Islet of Langerhans (tissue), 1 donor: ENCODE results near the gene VPS37C.
"Not testable (repeated sequence)": the region's sequence is repeated elsewhere in the genome, so short reads cannot be mapped to it uniquely, and the experiment has no call there.

Source experiments
- FAIRE-seq: peaks from one replicate; lab custom pipeline; 2011; peaks lifted over from hg19 to GRCh38; lab: Jason Lieb, UNC

Gene VPS37C

GRCh38 chr11:61161190-61162091 lies at the start of gene VPS37C:
Gene VPS37C (minus strand): TSS chr11:61161426. CDS start chr11:61138829, 22,597 bp downstream.
- no peak for FAIRE-seq

GRCh38 chr11:61210629-61211028 lies 49.4 kb upstream of the VPS37C start:
- not testable (repeated sequence) for FAIRE-seq

GRCh38 chr11:61207636-61208310 lies 46.5 kb upstream of the VPS37C start:
- FAIRE-seq = not testable (repeated sequence)

DNA sequence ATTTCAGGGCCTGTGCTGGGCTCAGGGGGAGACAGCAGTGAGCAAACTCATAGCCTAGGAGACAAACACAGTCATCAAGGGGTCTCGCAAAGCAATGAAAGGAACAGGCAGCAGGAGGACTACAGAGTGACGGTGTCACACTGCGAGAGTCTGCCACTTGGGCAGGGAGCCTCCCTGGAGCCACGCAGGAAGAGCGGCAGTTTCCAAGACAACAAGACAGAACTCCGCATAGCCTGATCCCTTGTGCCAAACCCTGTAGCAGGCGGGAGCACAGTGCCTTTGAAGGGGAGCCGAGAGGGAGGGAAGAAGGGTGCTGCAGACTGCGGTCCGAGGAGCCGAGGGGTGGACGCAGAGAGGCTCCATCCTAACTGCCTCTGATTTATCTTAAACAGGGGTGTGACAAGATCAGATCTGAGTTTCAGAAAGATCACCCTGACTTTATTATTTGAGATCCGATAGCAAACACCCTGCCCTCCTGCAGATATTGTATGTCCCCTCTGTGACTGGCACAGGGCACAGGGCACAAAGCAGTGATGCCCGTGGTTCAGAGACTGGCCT lies 43.4 kb upstream of the VPS37C start:
- not testable (repeated sequence) for FAIRE-seq

- not testable (repeated sequence) for FAIRE-seq
Measured at GRCh38 chr11:61203873-61204272, 42.6 kb upstream of the VPS37C start.

DNA sequence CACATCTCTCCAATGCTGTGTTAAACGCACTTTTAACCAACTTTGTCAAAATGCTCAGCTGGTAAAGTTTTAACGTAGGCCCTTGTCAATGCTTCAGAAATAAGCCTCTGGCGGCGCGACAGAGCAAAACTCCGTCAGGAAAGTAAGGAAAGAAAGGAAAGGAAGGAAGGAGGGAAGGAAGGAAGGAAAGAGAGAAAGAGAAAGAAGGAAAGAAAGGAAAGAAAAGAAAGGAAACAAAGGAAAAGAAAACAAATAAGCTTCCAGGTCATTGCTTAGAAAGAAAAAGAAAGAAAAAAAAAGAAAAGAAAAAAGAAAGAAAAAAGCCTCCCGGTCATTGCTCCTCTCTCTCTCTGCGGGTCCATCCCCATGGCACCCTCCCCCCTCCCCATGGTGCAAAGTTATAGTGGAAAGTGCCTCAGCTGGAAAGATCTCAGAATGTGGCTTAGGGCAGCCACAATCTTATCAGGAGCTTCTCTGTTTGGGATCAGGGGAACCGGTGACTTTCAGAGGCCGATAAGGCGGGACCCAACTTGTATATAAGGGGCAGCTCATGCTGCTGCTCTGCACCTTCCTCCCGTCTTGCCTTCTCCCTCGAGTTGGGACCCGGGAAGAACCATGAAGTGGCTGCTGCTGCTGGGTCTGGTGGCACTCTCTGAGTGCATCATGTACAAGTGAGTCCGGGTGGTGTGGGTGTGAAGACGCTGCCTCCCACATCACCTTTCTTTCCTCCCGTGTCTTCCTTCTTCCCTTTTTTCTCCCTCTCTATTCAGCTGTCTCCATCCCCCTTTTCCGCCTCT lies 41.9 kb upstream of the VPS37C start, which contains the start of gene PGA3:
TSS of gene PGA3 (plus strand) at position 566 of the 797 bp plus-strand sequence. CDS start at position 616, 50 bp downstream.
- not testable (repeated sequence) for FAIRE-seq

DNA sequence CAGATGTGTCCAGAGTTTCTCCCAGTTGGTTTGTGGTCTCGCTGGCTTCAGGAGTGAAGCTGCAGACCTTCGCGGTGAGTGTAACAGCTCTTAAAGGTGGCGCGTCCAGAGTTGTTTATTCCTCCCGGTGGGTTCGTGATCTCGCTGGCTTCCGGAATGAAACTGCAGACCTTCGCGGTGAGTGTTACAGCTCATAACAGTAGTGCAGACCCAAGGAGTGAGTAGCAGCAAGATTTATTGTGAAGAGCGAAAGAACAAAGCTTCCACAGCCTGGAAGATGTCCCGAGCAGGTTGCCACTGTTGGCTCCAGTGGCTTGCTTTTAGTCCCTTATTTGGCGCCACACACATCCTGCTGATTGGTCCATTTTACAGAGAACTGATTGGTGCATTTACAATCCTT lies 40.2 kb upstream of the VPS37C start:
- no peak for FAIRE-seq

GRCh38 chr11:61198948-61199523 lies 37.8 kb upstream of the VPS37C start:
- no peak for FAIRE-seq

DNA sequence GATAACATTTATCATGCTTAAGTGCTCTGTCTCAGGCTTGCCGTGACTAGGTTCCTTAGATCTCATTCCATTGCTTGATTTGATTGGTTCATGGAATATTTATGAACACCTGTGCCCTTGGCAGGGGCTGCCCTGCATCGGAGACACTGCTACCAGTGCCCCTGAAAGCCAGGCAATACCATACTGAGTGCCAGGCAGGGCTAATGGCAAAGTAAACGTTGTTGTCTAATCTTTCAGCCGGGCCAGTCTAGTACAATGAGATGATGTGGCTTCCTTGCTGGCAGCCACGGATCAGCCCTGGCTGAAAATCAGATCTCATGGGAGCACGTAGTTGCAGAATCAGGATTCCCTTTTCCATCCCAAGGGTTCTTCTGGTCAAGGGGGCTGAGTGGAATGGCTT lies 37.1 kb upstream of the VPS37C start:
- no peak for FAIRE-seq

DNA sequence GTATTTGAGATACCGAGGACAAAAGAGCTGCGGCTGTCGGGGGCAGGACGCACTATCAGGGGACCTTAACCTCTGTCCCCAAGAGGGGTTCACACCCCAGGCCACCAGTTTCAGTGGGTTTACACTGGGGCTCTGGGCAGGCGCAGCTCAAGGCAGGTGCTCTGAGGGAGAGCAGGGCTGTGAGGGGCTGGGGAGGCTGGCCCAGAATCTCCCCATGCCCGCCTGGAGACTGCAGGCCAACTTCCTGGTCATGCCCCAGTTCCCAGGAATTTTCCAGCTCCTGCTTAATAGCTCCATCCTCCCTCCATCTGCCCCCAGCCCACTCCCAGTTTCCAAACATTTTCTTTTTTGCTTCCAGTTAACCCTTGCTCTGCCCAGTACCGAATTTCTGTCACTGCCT lies 34.5 kb upstream of the VPS37C start:
- no peak for FAIRE-seq

GRCh38 chr11:61194981-61195695 lies 33.9 kb upstream of the VPS37C start:
- FAIRE-seq = no peak

DNA sequence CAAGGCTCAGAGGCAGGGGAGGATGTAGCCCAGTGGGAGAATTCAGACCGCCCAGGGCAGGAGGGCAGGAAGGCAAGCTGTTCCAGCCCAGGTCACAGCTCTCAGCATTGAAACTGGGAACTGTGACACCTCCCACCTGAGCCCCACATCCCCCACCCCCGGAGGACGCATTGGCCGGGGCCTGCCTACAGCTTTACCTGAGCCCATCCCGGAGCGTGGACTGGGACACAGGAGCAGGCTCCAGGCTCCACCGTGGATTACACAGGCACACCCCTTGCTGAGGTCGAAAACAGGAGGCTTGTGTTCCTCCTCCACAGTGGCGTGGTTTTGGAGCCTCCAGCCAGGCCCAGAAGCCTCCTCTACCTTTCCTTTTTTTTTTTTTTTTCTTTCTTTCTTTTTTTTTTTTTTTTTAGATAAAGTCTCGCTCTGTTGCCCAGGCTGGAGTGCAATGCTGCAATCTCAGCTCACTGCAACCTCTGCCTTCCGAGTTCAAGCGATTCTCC lies 33.0 kb upstream of the VPS37C start:
- FAIRE-seq = no peak

GRCh38 chr11:61193596-61193995 lies 32.4 kb upstream of the VPS37C start:
- FAIRE-seq = no peak

DNA sequence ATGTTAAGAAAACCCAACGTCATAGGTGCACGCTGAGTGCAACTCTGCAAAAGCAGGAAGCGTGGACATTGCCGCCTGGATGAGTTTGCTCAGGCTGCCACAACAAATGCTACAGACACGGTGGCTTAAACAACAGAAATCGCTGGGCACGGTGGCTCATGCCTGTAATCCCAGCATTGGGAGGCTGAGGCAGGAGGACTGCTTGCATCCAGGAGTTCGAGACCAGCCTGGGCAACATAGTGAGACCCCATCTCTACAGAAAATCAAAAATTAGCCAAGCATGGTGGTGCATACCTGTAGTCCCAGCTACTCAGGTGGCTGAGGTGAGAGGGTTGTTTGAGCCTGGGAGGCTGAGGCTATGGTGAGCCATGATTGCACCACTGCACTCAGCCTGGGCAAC lies 28.7 kb upstream of the VPS37C start:
- FAIRE-seq = no peak

DNA sequence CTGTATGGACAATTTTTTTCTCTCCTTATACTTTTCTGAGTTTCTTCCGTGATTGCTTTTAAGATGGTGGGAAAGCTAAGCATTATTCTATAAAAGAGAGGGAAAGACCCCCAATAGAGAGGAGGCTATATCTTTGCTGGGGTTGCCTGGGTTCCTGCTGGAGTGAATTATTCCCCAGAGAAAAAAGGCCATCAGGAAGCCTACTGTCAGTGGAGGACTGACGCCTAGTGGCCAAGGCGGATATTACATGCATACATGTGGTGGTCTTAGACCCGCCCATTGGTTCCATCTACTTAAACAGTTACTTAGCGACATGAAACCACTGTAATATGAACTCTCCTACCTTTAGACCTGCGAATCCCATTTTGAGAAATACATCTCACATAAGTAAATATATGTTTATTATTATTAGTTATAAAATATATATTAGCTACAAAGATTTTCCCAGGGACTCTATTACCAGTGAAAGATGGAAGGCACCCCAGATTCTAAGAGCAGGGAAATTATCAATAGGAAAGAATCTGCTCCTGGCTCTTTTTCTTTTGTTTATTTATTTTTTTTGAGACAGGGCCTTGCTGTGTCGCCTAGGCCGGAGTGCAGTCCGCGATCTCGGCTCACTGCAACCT lies 26.4 kb upstream of the VPS37C start:
- peak; percentile 17 for FAIRE-seq

DNA sequence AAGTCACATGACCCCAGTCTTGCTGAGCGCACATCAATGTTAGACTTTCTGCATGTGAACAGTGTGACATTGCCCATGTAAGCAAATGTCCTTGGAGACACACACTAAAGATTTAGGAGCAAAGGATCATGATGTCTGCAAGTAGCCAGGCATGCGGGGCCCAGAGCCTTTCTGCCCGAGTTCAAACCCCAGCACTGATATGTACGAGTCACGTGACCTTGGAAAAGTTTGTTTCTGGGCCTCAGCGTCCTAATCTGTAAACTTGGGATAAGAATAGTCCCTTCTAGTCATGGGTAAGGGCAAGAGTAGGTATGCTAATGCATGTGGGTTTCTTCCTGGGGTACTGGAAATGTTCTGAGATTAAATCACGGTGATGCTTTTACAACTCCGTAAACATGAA lies 25.3 kb upstream of the VPS37C start:
- FAIRE-seq = no peak

- no peak for FAIRE-seq
Measured at GRCh38 chr11:61183645-61184044, 22.4 kb upstream of the VPS37C start.

DNA sequence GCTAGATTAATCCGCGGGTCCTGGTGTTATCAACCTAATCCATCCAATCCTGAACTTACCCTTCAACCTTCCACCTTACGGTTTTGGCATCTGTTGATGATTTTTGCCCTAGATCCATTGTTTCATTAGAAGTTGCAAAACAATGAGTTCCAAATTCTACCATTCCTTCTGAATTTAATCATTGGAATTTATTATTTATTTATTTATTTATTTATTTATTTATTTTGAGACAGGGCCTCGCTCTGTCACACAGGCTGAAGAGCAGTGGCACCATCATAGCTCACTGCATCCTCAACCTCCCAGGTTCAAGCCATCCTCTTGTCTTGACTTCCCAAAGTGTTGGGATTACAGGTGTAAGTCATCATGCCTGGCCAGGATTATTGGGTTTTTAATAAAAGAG lies 20.3 kb upstream of the VPS37C start:
- FAIRE-seq = no peak

- not testable (repeated sequence) for FAIRE-seq
Measured at GRCh38 chr11:61180205-61180604, 19.0 kb upstream of the VPS37C start.

DNA sequence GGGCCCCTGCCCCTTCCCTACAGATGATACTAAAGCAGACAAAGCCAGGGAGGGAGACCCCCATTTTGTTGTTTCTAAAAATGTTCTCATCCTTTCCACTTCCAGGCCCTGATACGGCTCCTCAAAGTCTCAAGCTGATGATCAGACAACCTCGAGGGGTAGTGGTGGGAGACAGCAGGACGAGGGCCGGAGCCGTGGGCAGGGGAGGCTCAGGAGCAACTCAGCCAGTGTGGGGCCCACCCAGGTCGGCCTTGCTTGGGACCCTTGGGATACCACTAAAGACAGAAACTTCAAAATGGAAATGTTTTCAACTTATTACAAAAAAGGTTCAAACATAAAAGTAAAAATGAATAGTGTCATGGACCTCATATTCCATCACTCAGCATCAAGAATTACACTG lies 15.2 kb upstream of the VPS37C start:
- no peak for FAIRE-seq
